ENCODE results near the gene LRRC7.
"Not testable (repeated sequence)": the region's sequence is repeated elsewhere in the genome, so short reads cannot be mapped to it uniquely, and the experiment has no call there.

Gene LRRC7

GRCh38 chr1:70034403-70034802, 466.7 kb downstream of the LRRC7 start:
- DNase-seq: peak; percentile 7 to 58
- TF ChIP-seq POLR2A (IDR thresholded peaks at IDR 0.05; ENCODE audit: low read length) (no peak), GATA1 (IDR thresholded peaks at IDR 0.05; ENCODE audit: low read depth, low read length) (no peak)

GRCh38 chr1:70038025-70038424, 470.3 kb downstream of the LRRC7 start:
- DNase-seq: no peak
- TF ChIP-seq POLR2A (IDR thresholded peaks at IDR 0.05; ENCODE audit: low read length) (no peak), GATA1 (IDR thresholded peaks at IDR 0.05; ENCODE audit: low read depth, low read length) (no peak)

- no peak for TF ChIP-seq POLR2A (IDR thresholded peaks at IDR 0.05; ENCODE audit: low read length)
- DNase-seq: peak in 1 of 2 experiments; percentile 13
Measured at GRCh38 chr1:70039485-70039884, 471.8 kb downstream of the LRRC7 start.

- no peak for TF ChIP-seq GATA1 (IDR thresholded peaks at IDR 0.05; ENCODE audit: low read depth, low read length)
- no peak for TF ChIP-seq POLR2A (IDR thresholded peaks at IDR 0.05; ENCODE audit: low read length)
- DNase-seq: peak; percentile 59 to 72
Measured at GRCh38 chr1:70041317-70042045, 473.8 kb downstream of the LRRC7 start.

- TF ChIP-seq POLR2A (IDR thresholded peaks at IDR 0.05; ENCODE audit: low read length): no peak
- no peak for TF ChIP-seq GATA1 (IDR thresholded peaks at IDR 0.05; ENCODE audit: low read depth, low read length)
- peak in 1 of 2 experiments; percentile 51 for DNase-seq
Measured at GRCh38 chr1:70042090-70042731, 474.5 kb downstream of the LRRC7 start.

- no peak for TF ChIP-seq POLR2A (IDR thresholded peaks at IDR 0.05; ENCODE audit: low read length)
- no peak for TF ChIP-seq GATA1 (IDR thresholded peaks at IDR 0.05; ENCODE audit: low read depth, low read length)
- DNase-seq: peak; percentile 35 to 67
Measured at GRCh38 chr1:70043804-70044203, 476.1 kb downstream of the LRRC7 start.

- DNase-seq: no peak
Measured at GRCh38 chr1:70044832-70045231, 477.1 kb downstream of the LRRC7 start.

GRCh38 chr1:70045581-70045980, 477.9 kb downstream of the LRRC7 start:
- DNase-seq: not testable (repeated sequence)

More at GRCh38 chr1:70044832-70045231, 477.1 kb downstream of the LRRC7 start:
- no peak for TF ChIP-seq GATA1 (IDR thresholded peaks at IDR 0.05; ENCODE audit: low read depth, low read length)
- TF ChIP-seq POLR2A (IDR thresholded peaks at IDR 0.05; ENCODE audit: low read length): no peak

GRCh38 chr1:70048336-70049094, 480.8 kb downstream of the LRRC7 start:
- no peak for DNase-seq
- TF ChIP-seq POLR2A (IDR thresholded peaks at IDR 0.05; ENCODE audit: low read length) (no peak), GATA1 (IDR thresholded peaks at IDR 0.05; ENCODE audit: low read depth, low read length) (no peak)

GRCh38 chr1:70051926-70052325, 484.2 kb downstream of the LRRC7 start:
- TF ChIP-seq POLR2A (IDR thresholded peaks at IDR 0.05; ENCODE audit: low read length) (no peak), GATA1 (IDR thresholded peaks at IDR 0.05; ENCODE audit: low read depth, low read length) (no peak)

GRCh38 chr1:70057500-70057899, 489.8 kb downstream of the LRRC7 start:
- DNase-seq: no peak
- no peak for TF ChIP-seq POLR2A (IDR thresholded peaks at IDR 0.05; ENCODE audit: low read length)
- TF ChIP-seq GATA1 (IDR thresholded peaks at IDR 0.05; ENCODE audit: low read depth, low read length): no peak

More at GRCh38 chr1:70051926-70052325, 484.2 kb downstream of the LRRC7 start:
- DNase-seq: no peak

GRCh38 chr1:70061231-70061630, 493.5 kb downstream of the LRRC7 start:
- TF ChIP-seq POLR2A (IDR thresholded peaks at IDR 0.05; ENCODE audit: low read length): no peak
- no peak for TF ChIP-seq GATA1 (IDR thresholded peaks at IDR 0.05; ENCODE audit: low read depth, low read length)
- DNase-seq: no peak

- TF ChIP-seq GATA1 (IDR thresholded peaks at IDR 0.05; ENCODE audit: low read depth, low read length): no peak
- no peak for TF ChIP-seq POLR2A (IDR thresholded peaks at IDR 0.05; ENCODE audit: low read length)
- DNase-seq: no peak
Measured at GRCh38 chr1:70063861-70064260, 496.1 kb downstream of the LRRC7 start.

- DNase-seq: no peak
- TF ChIP-seq GATA1 (IDR thresholded peaks at IDR 0.05; ENCODE audit: low read depth, low read length) (no peak), POLR2A (IDR thresholded peaks at IDR 0.05; ENCODE audit: low read length) (no peak)
Measured at GRCh38 chr1:70066711-70067110, 499.0 kb downstream of the LRRC7 start.

Data from erythroblast (primary cell).